Dermis microvascular lymphatic vessel endothelial cell (primary cell): Measurements from ENCODE around the gene CLRN3. TPM values are rescaled to one million over a fixed set of nuclear protein-coding genes. Genes with fewer than 3 reads are reported as not detected.
A peak's percentile ranks its signal among the peaks of the same experiment; 100 is the strongest.

Experiments used
- DNase-seq, 2 donors: peaks; one replicate each; pipeline versions ENCODE4 v3.0.0 to v3.0.0-alpha.2; 2010; ENCODE audit warnings: low read depth in 2 of 2
- total RNA-seq: library from RNA; depleted of rRNA; stranded (reverse); fragments of >200 nt; gene quantifications from 2 replicates; pipeline ENCODE4 v1.2.1, GENCODE V29; 2014

CLRN3 gene
- total RNA-seq, 1 donor from 2014 or later, result 0.13 TPM

DNA sequence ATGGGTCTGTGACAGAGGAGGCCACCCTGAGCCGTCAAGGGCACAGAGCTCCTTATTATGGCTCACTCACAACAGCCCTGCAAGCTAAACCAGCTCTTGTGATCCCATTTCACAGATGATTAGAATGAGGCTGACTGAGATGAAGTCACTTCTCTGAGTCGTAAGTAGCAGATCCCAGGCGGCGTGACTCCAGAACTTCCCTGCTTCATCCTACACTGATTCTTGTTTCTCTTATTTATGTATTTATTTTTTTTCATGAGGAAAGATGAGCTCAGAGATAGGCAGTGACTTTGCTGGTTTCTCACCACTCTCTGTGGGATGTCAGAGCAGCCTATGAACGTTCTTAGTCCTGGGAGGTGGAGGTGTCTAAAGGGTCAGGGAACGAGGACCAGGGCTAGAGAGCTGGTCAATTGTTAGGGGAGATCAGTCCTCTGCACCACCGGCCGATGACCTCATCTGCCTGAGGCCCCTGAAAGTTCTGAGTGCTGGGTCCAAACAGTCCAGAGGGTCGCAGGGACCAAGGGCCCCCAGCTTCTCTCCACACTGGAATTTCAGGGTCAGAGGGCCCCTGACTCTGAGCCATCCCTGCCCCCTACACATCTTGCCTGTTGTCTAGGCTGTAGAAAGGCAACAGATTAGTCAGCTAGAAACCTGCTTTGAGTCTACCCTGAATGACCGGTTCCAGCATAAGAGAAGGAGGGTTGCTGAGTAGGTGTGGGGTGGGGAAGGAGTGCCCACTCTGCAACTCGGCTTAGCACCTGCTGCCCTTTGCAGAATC lies 17.9 kb downstream of the CLRN3 start:
- no peak for DNase-seq

DNA sequence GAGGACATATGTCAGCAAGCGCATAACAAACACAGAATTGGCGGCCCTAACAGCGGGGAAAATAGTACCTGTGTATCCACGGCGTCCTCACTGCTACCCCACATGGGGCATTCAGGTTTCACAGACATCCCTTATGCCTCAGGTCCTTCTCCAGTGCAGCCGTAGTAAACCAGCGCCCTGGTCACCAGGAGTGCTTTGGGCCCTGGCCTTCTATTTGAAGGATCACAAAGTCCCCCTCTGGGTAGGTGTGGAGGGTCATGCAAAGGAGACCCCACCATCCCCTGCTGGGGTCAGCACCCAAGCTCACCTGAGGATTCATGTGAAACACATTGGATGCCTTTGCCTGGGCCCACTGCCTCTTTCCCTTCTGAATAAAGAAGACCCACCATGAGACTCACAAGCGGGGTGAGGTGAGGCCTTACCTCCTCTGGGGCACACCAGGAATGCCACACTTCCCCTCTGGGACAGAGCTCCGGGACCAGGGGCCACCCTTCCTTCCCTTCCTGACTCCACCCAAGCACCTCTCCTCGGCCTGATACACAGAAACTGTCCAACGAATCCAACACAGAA lies 18.8 kb downstream of the CLRN3 start:
- no peak for DNase-seq

DNA sequence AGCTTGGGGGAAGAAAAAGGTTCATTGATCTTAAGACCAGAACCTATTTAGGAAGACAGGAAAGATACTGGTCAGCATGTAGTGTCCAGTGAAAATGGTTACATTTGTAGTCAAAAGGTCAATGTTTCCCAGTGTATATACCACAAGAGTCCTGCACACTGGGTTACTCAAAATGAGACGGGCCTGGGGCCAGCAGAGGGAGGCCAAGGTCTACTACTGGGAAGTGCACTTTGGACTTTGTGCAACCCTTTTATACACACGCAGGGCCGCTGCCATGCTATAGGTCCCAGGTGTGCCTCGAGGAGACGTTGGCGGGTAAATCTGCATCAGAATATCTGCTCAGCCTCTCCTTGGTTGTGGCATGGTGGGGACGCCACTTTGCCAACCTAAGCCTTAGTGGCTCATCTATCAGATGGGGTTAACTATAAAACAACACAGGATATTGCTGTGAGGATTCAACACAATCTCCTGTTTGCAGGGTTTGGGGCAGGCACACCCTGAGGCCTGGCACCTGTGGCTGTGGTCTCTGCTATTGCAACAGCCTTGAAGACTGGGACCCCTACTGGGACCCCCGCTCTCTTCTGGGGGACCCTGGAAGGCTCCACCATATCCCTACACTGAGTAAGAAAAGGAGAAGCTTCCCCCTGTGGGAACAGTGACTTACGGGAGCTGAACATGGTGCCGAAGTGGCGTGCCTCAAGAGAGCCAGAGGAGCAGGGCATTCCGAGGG lies 19.7 kb downstream of the CLRN3 start:
- peak in 1 of 2 donors; percentile 34 for DNase-seq

DNA sequence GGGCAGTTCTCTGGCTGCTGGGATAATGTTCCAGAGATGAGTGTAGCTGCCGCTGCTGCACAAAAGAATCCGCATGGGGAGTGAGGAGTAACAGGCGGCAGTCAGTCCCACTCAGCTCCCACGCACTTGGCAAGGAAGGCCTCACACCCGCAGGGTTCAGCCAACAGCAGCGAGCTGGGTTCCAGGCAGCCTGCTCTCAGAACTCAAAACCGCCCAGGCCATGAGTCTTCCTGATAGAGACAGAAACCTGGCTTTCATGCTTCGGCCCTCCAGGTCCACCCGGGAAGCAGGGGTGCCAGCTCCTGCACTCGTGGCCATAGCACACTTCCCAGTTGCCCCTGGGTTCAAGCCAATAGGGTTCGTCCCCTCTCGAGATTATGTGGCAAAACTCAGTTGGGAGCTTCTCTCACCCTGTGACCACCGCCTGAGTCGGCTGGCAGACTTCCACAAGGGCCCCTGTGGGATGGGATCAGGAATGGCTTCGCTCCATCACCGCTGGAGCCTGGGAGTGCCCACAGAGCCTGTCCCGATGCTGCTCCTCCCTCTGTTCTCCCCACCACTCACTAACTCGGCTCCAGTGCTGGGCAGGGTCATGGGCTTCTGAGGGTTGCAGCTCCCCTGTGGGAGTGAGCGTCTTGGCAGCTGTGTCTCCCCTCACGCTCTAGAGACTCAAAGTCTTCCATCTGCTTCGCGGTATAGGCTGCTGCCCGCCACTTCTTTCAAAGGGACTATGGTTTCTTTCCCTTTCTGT lies 20.6 kb downstream of the CLRN3 start:
- DNase-seq, result peak in 1 of 2 donors; percentile 42

GRCh38 chr10:127871631-127872010 lies 21.1 kb downstream of the CLRN3 start:
- no peak for DNase-seq

GRCh38 chr10:127869329-127869728 lies 23.4 kb downstream of the CLRN3 start:
- DNase-seq, result no peak

DNA sequence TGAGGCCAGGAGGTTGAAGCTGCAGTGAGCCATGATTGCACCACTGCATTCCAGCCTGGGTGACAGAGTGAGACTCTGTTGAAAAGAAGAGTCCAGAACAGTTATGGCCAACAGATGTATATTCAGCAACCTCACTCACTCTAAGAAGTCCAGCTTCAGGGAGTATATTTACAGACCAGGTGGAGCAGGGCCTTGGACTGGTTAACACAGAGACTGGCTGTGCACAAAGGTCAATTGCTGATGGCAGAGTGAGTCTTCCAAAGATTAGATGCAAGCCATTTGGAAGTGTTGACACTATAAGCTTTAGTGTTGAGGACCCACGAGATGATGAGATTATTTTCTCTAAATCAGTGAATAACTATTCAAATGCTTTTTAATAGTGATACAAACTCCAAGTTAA lies 24.9 kb downstream of the CLRN3 start:
- DNase-seq, result no peak

- no peak for DNase-seq
These were observed 26.3 kb downstream of the CLRN3 start for GRCh38 chr10:127866276-127867013.

DNA sequence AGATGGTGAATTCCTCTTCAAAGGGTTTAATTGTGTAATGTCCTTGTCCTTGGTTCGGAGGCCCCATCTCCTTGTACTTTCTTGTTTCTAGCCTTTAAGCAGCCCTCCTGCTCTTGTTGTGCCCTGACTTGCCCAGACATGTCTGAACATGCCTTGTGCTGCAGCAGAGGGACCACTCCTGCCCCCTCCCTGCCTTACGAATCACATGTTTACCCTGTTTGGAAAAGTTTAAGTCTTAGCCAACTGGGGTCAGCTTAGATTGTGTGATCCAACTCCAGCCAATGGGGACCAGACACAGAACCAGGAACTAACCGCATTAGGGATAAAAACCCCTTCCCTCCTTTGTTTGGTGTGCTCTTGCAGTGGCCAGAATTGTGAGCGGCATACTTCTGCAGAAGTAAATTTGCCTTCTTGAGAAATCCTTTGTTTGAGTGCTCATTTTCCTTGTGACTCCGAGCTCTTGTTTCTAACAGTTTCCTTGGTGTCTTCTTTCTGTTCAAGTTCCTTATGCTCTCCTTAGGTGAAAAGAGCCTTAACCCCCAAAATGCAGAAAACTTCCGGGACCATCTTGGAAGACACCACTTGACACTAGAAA lies 29.4 kb downstream of the CLRN3 start:
- no peak for DNase-seq

- DNase-seq, result no peak
These were observed 32.1 kb downstream of the CLRN3 start for GRCh38 chr10:127860592-127860991.

- DNase-seq, result no peak
These were observed 36.8 kb downstream of the CLRN3 start for GRCh38 chr10:127855976-127856375.

DNA sequence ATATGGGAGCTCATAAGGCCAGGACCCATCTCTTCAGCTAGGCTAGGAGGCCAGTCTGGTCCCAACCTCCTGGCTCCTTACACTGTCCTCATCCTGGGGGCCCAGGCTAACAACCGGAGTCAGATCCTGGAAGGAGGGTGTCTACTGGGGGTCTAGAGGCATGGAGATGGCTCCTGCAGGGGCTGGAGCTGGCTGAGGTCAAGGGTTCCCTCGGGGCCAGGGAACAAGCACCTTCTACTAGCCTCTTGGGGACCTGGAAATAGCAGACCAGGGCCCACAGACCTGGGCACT lies 37.2 kb downstream of the CLRN3 start:
- no peak for DNase-seq

GRCh38 chr10:127854769-127855590 lies 37.8 kb downstream of the CLRN3 start:
- no peak for DNase-seq

DNA sequence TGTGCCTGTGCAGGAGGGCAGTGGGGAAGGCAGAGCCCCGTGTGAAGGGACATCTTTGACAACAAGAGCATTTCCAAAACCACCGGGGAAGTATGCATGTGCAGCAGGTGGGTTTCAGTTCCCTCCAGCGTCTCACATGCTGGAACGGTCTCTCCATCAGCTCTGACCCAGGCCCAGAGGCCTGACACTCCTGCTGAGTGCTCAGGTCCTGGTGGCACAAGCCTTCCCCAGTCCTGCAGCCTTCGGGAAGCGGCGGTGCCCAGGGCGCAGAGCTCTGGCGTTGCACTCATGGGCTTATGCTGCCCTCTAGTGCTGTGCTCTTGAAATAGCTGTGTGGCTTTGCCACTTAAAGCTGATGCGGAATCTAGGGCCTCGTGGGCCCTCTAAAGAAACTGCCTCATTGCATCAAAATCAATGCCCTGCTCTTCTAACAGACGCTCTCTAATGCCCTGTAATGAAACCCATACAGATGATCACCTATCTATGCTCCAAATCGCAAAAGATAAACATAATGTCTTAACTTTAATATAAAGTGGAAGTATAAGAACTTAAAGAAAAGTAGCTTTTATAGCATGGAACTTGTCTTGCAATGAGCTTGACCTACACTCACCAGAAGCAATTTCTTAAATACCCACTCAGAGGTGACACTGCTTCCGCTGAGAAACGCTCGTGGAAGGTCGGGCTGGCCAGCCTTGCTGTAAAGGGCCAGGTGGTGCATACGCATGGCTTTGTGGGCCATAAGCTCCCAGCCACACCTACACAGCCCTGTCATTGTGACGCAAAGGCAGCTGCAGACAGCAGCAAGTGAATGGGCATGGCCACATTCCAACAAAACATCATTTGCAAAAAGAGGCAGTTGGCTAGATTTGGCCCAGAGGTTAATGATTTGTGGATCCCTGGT lies 38.6 kb downstream of the CLRN3 start:
- DNase-seq, result peak; percentile 54 to 75

GRCh38 chr10:127852456-127852855 lies 40.3 kb downstream of the CLRN3 start:
- no peak for DNase-seq

DNA sequence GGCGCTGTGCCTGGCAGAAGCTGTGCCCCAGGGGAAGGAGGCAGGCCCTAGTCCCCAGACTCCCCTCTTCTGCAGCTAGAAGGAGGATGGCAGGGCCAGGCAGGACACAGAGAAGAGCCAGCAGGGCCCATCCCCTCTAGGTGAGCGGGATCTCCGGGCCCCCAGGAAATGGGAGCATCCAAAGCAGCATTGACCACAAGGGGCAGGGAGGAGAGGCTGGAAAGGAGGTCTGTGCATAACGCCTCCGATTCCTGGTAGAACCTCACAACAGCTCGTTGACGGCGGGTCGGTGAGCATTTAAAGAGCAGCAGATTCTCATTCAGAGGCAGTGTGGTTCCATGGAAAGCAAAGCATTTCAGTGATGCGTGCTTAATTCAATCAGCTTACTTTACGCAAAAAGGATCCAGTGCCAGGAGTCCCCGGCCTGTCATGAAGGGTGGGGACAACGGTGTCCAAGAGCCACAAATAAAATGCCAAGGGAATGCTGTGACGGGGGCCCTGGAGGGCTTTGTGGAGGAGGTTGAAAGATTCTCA lies 41.0 kb downstream of the CLRN3 start:
- DNase-seq, result no peak

DNA sequence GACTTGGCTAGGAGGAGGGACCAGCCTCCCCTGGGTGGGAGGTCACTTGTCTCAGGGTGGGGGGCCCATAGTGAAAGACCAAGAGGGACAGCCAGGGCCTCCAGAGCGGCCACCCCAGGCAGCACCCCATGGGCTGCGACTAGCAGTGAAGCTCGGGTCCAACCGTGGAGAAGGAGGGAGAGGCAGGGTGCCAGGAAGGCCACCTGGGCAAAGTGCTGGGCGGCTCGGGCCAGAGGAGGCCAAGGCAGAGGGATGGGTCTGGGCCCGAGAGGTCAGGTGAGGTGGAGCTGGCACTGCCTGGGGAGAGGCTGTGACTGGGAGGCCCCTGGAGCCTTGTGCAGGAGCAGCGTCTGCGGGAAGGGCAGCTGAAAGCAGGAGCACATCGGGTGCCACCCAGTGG lies 41.8 kb downstream of the CLRN3 start:
- no peak for DNase-seq

DNA sequence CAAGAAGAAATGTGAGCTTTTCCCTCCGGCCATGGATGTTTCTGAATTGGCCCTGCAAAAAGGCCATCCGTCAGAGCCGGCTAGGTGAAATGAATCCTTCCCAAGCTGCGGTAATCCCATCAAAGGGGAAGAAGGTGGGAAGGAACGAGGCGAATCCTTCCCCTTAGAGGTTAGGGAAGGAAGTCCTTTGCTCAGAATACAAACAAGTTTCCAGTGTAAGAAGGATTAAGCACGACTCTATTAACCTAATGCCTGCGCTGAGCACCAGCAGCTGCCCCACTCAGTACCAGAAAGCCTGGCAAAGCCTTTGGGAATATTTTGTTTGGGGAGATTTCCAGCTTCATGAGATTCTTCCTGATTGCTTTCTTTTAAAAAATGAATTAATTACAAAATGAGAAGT lies 42.8 kb downstream of the CLRN3 start:
- no peak for DNase-seq

- no peak for DNase-seq
These were observed 43.5 kb downstream of the CLRN3 start for GRCh38 chr10:127849224-127849623.
